ENCODE measurements around the gene SOX12.
A peak's percentile ranks its signal among the peaks of the same experiment; 100 is the strongest.

Gene SOX12

DNA sequence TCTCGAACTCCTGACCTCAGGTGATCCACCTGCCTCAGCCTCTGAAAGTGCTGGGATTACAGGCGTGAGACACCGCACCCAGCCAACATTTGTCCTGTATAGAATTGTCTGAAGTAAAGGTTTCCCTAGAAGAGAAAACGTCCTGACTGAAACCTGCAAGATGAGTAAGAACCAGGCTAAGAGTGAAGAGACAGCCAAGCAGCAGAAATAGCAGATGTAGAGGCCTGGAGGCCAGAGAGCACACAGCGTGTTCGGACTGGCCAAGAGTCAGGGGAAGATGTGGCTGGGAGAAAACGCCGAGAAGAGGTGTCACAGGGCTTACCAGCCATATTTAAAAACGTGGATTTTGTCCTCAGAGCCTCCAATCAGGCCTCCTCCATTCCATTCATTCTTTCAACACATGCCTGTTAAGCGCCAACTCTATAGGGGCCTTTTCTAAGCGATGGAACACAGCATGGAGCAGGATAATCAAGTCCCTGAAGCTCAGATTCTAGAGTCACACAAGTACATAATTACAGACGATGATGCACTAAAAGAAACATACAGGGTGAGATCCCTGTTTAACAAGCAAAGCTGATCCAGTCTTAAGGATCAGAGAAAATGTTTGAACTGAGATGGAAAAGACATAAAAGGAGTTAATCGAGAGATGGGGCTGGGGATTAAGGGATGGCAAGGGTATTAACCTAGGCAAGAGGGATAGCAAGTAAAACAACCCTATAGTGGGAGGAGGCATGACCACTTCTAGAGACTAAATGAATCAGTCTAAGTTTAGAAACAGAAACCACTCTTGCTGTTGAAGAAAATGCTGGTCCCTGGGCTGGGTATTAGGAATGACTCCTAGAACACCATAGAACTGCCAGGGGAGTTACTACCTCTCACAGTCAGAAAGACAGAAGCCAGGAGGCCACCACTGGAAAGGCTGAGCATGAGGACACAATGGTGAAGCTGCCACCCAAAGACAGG lies 23.2 kb upstream of the SOX12 start:
- DNase-seq (ENCODE audit: low spot score) = no peak

- no peak for DNase-seq (ENCODE audit: low spot score)
These were observed 19.6 kb upstream of the SOX12 start for GRCh38 chr20:305745-306144.

GRCh38 chr20:308427-309038 lies 16.8 kb upstream of the SOX12 start:
- DNase-seq (ENCODE audit: low spot score) = no peak

- no peak for DNase-seq (ENCODE audit: low spot score)
These were observed 16.0 kb upstream of the SOX12 start for GRCh38 chr20:309306-309840.

GRCh38 chr20:309841-310644 lies 15.3 kb upstream of the SOX12 start:
- DNase-seq (ENCODE audit: low spot score) = peak; percentile 64

DNA sequence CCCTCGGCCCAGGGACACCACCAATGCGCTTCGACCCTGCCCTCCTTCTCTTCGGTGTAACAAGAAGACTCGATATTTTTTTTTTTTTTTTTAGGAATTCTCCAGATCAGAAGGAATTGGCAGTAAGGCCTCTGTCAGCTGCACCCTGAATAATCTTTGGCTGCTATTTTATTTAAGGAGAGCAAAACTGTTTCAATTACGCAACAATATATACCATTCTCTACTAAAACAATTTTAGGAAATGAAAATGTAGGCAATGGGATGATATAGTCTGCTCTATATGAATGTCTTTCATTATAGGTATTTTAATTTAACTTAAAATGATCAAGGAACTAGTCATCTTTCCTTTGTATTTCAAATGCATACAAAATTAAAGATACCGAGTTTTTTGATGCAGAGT lies 14.7 kb upstream of the SOX12 start:
- DNase-seq (ENCODE audit: low spot score) = no peak

DNA sequence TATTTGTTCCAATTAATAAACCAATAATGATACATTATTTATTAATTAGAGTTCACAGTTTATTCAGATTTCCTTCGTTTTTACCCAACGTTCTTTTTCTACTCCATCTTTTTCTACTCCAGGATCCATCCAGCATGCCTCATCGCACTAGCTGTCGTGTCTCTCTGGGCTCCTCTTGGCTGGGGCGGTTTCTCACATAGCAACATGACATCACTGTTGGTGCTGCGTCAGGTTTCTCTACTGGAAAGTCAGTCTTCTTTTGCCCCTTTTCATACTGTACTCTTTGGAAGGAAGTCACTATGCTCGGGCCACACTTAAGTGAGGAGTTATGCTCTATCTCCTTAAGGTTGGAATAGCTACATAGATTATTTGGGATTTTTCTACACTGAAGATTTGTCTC lies 13.7 kb upstream of the SOX12 start:
- no peak for DNase-seq (ENCODE audit: low spot score)

- no peak for DNase-seq (ENCODE audit: low spot score)
These were observed 13.3 kb upstream of the SOX12 start for GRCh38 chr20:312067-312466.

DNA sequence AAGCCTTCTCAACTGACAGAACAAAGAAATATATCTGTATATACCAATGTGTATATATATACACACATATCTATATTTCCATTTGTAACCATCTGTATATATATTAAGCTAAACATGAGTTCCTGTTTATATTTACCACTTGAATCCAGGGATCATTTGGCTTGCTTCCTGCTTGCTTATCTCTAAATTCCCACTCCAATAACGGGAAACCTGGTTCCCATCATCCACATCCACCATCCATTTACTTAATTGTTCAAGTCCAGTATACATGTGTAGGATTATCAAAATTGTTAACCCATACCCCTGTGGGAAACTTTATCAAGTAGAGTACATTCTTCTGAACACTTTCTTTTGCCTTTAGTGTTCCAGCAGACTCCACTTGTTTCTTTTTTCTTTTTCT lies 12.5 kb upstream of the SOX12 start:
- no peak for DNase-seq (ENCODE audit: low spot score)

- DNase-seq (ENCODE audit: low spot score) = no peak
These were observed 11.9 kb upstream of the SOX12 start for GRCh38 chr20:313402-313801.

DNA sequence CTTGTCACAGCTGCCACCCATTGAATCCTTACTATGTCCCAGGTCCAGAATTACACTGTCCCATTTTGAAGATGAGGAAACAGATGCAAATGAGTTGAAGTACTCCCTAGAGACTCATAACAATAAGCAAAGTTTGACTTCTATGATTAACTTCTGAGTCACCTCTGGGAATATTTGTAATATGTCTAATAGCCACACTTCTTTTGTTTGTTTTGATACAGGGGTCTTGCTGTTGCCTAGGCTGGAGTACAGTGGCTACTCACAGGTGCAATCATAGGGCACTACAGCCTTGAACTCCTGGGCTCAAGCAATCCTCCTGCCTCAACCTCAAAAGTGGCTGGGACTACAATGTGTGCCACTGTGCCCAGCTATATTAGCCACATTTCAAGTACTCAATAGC lies 11.4 kb upstream of the SOX12 start:
- DNase-seq (ENCODE audit: low spot score) = no peak

- DNase-seq (ENCODE audit: low spot score) = peak; percentile 57
These were observed 8.9 kb upstream of the SOX12 start for GRCh38 chr20:316316-317068.

DNA sequence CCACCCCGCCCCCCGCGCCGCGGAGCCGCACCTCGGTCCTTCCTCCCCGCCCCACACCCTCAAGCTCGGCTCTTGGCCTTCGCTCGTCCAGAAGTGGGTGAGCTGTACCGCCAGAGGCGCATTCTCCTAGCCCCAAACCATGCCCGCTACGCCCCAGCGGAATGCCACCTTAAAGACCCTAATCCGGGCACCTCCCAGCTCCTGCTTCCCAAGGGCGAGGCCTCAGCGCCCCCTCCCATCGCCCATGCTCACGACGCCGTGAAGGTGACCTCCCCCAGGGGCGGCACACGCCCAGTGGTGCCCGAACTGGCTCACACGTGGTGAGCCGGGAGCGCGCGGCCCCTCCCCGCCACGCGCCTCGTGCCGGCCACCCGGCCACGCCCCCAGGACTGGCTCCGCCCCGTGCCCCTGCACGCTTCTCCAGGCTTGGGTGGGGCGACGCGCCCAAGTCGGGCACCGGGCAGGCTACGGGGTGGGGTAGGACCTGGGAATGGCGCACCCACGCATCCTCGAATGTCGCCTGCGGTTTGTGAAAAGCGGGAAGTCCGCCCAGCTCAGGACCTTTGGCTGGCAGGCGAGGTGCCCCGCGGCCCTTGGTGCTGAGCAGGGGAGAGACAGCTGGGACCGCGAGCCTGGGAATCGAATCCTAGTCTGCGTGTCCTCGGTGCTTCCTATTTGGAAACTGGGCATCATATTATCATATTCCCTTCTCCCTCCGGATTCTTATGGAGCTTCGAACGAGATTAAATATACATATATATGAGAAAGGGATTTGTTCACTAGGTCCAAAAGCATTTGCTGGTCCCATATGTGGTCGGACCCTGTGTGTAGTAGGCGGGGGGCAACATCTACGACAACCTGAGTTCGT lies 941 bp upstream of the SOX12 start:
- DNase-seq (ENCODE audit: low spot score) = peak; percentile 94

DNA sequence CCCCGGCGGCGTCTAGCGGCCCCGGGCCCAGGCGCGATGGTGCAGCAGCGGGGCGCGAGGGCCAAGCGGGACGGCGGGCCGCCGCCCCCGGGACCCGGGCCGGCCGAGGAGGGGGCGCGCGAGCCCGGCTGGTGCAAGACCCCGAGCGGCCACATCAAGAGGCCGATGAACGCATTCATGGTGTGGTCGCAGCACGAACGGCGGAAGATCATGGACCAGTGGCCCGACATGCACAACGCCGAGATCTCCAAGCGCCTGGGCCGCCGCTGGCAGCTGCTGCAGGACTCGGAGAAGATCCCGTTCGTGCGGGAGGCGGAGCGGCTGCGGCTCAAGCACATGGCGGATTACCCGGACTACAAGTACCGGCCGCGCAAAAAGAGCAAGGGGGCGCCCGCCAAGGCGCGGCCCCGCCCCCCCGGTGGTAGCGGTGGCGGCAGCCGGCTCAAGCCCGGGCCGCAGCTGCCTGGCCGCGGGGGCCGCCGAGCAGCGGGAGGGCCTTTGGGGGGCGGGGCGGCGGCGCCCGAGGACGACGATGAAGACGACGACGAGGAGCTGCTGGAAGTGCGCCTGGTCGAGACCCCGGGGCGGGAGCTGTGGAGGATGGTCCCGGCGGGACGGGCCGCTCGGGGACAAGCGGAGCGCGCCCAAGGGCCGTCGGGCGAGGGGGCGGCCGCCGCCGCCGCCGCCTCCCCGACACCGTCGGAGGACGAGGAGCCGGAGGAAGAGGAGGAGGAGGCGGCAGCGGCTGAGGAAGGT lies 715 bp downstream of the SOX12 start:
- peak; percentile 66 for DNase-seq (ENCODE audit: low spot score)

DNA sequence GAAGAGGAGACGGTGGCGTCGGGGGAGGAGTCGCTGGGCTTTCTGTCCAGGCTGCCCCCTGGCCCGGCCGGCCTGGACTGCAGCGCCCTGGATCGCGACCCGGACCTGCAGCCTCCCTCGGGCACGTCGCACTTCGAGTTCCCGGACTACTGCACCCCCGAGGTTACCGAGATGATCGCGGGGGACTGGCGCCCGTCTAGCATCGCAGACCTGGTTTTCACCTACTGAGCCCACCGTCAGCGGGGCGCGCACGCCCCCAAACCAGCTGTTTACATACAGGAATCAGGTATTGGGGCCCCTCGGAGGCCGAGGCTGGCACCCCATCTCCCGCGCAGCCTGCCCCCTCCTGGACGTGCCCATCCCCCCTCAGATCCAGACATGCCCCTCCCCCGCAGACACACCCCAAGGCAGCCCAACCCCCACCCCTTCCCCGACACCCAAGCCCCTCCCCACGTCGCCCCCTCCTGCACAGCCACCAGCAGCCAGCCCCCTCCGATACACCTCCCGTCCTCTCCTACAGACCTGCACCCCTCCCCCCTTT lies 1.4 kb downstream of the SOX12 start:
- no peak for DNase-seq (ENCODE audit: low spot score)

GRCh38 chr20:327186-328026 lies 2.1 kb downstream of the SOX12 start:
- peak; percentile 96 for DNase-seq (ENCODE audit: low spot score)

DNA sequence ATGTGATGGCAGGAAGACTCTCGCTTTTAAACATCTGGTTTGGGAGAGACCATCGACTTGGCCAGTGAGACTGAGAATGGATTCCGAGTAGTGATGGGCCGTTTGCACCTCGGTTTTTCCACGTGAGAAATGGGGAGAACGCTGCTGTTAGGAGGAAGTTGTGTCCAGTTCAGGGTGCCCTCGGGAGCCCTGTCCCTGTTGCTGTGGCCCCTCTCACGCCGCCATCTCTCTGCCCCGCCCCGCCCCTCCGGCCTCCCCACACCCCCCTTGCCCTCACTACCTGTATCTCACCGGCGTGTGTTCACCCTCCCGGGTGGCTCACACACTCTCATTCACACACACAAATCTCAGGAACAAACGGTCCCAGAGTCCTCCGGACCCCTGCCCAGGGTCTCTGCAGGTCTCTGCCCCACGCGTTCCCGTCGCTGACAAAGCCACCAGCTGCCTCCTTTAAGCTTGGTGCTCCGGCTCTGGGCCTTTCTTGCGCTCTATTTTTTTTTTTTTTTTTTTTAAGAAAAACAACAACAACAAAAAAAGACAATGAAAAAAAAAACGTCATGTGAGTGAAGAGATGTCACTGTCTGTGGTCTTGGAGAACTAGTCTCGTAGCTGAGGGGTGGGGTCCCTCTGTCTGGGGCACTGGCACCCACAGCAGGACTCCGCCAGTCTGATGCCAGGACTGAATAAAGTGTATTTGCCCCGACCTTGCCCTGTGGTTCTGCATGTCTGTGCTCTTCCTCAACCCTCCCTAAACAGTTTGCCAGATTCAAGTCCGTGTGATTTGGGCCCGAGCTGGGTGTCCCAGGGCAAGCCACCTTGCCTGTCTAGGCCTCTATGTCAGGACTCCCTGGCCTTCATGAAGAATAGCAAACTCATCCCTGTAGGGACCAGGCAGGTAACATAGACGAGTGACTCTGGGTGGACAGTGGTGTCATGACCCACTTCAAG lies 2.9 kb downstream of the SOX12 start:
- no peak for DNase-seq (ENCODE audit: low spot score)

All from D341Med (cell line).